ENCODE data around the gene PIP4K2A.

PIP4K2A gene

GRCh38 chr10:22593636-22594198 lies 120.7 kb downstream of the PIP4K2A start:
- Histone ChIP-seq H3K4me1 (ENCODE audit: control insufficient read depth, insufficient read depth, low read length) (peaks cover under 1% of the 10 kb centered on the region), H3K9ac (ENCODE audit: low read length) (no peak overlapping the region), H3K27me3 (ENCODE audit: control insufficient read depth, insufficient read depth, low read length) (no peaks in the 10 kb centered on the region), H3K4me3 (ENCODE audit: low read length) (no peak overlapping the region), H3K36me3 (ENCODE audit: control insufficient read depth, insufficient read depth, low read length) (no peaks in the 10 kb centered on the region), H3K9me3 (ENCODE audit: control insufficient read depth, low read length) (no peaks in the 10 kb centered on the region)

- Histone ChIP-seq H3K9ac (ENCODE audit: low read length) (no peak overlapping the region), H3K27me3 (ENCODE audit: control insufficient read depth, insufficient read depth, low read length) (no peaks in the 10 kb centered on the region), H3K9me3 (ENCODE audit: control insufficient read depth, low read length) (no peaks in the 10 kb centered on the region), H3K36me3 (ENCODE audit: control insufficient read depth, insufficient read depth, low read length) (no peaks in the 10 kb centered on the region), H3K4me3 (ENCODE audit: low read length) (no peak overlapping the region), H3K4me1 (ENCODE audit: control insufficient read depth, insufficient read depth, low read length) (no peaks in the 10 kb centered on the region)
Measured at GRCh38 chr10:22593026-22593425, 121.4 kb downstream of the PIP4K2A start.

GRCh38 chr10:22589851-22590514 lies 124.4 kb downstream of the PIP4K2A start:
- H3K9ac ChIP-seq (ENCODE audit: low read length), result no peak overlapping the region
- no peaks in the 10 kb centered on the region for H3K9me3 ChIP-seq (ENCODE audit: control insufficient read depth, low read length)
- no peaks in the 10 kb centered on the region for H3K4me1 ChIP-seq (ENCODE audit: control insufficient read depth, insufficient read depth, low read length)
- H3K36me3 ChIP-seq (ENCODE audit: control insufficient read depth, insufficient read depth, low read length), result no peaks in the 10 kb centered on the region
- H3K4me3 ChIP-seq (ENCODE audit: low read length), result no peak overlapping the region
- H3K27me3 ChIP-seq (ENCODE audit: control insufficient read depth, insufficient read depth, low read length), result no peaks in the 10 kb centered on the region

- Histone ChIP-seq H3K9me3 (ENCODE audit: control insufficient read depth, low read length) (no peaks in the 10 kb centered on the region), H3K27me3 (ENCODE audit: control insufficient read depth, insufficient read depth, low read length) (no peaks in the 10 kb centered on the region), H3K36me3 (ENCODE audit: control insufficient read depth, insufficient read depth, low read length) (no peaks in the 10 kb centered on the region), H3K9ac (ENCODE audit: low read length) (no peak overlapping the region), H3K4me1 (ENCODE audit: control insufficient read depth, insufficient read depth, low read length) (no peaks in the 10 kb centered on the region), H3K4me3 (ENCODE audit: low read length) (no peak overlapping the region)
Measured at GRCh38 chr10:22588462-22588861, 125.9 kb downstream of the PIP4K2A start.

GRCh38 chr10:22583683-22584082 lies 130.7 kb downstream of the PIP4K2A start:
- Histone ChIP-seq H3K36me3 (ENCODE audit: control insufficient read depth, insufficient read depth, low read length) (no peaks in the 10 kb centered on the region), H3K4me3 (ENCODE audit: low read length) (no peak overlapping the region), H3K9ac (ENCODE audit: low read length) (no peak overlapping the region), H3K4me1 (ENCODE audit: control insufficient read depth, insufficient read depth, low read length) (no peaks in the 10 kb centered on the region), H3K9me3 (ENCODE audit: control insufficient read depth, low read length) (no peaks in the 10 kb centered on the region), H3K27me3 (ENCODE audit: control insufficient read depth, insufficient read depth, low read length) (no peaks in the 10 kb centered on the region)

GRCh38 chr10:22581461-22581860 lies 132.9 kb downstream of the PIP4K2A start:
- H3K4me3 ChIP-seq (ENCODE audit: low read length), result no peak overlapping the region
- H3K9me3 ChIP-seq (ENCODE audit: control insufficient read depth, low read length), result no peaks in the 10 kb centered on the region
- no peaks in the 10 kb centered on the region for H3K4me1 ChIP-seq (ENCODE audit: control insufficient read depth, insufficient read depth, low read length)
- no peak overlapping the region for H3K9ac ChIP-seq (ENCODE audit: low read length)
- H3K27me3 ChIP-seq (ENCODE audit: control insufficient read depth, insufficient read depth, low read length), result no peaks in the 10 kb centered on the region
- H3K36me3 ChIP-seq (ENCODE audit: control insufficient read depth, insufficient read depth, low read length), result no peaks in the 10 kb centered on the region

GRCh38 chr10:22580711-22581110 lies 133.7 kb downstream of the PIP4K2A start:
- Histone ChIP-seq H3K9me3 (ENCODE audit: control insufficient read depth, low read length) (no peaks in the 10 kb centered on the region), H3K27me3 (ENCODE audit: control insufficient read depth, insufficient read depth, low read length) (no peaks in the 10 kb centered on the region), H3K36me3 (ENCODE audit: control insufficient read depth, insufficient read depth, low read length) (no peaks in the 10 kb centered on the region), H3K4me3 (ENCODE audit: low read length) (no peak overlapping the region), H3K4me1 (ENCODE audit: control insufficient read depth, insufficient read depth, low read length) (no peaks in the 10 kb centered on the region), H3K9ac (ENCODE audit: low read length) (no peak overlapping the region)

- H3K9ac ChIP-seq (ENCODE audit: low read length), result no peak overlapping the region
- no peaks in the 10 kb centered on the region for H3K27me3 ChIP-seq (ENCODE audit: control insufficient read depth, insufficient read depth, low read length)
- H3K4me3 ChIP-seq (ENCODE audit: low read length), result no peak overlapping the region
- H3K9me3 ChIP-seq (ENCODE audit: control insufficient read depth, low read length), result no peaks in the 10 kb centered on the region
- no peaks in the 10 kb centered on the region for H3K4me1 ChIP-seq (ENCODE audit: control insufficient read depth, insufficient read depth, low read length)
- H3K36me3 ChIP-seq (ENCODE audit: control insufficient read depth, insufficient read depth, low read length), result no peaks in the 10 kb centered on the region
Measured at GRCh38 chr10:22579826-22580225, 134.6 kb downstream of the PIP4K2A start.

- H3K27me3 ChIP-seq (ENCODE audit: control insufficient read depth, insufficient read depth, low read length), result no peaks in the 10 kb centered on the region
- H3K9ac ChIP-seq (ENCODE audit: low read length), result no peak overlapping the region
- no peak overlapping the region for H3K4me3 ChIP-seq (ENCODE audit: low read length)
- H3K9me3 ChIP-seq (ENCODE audit: control insufficient read depth, low read length), result no peaks in the 10 kb centered on the region
- no peaks in the 10 kb centered on the region for H3K36me3 ChIP-seq (ENCODE audit: control insufficient read depth, insufficient read depth, low read length)
- H3K4me1 ChIP-seq (ENCODE audit: control insufficient read depth, insufficient read depth, low read length), result no peaks in the 10 kb centered on the region
Measured at GRCh38 chr10:22573820-22574569, 140.4 kb downstream of the PIP4K2A start.

- Histone ChIP-seq H3K4me1 (ENCODE audit: control insufficient read depth, insufficient read depth, low read length) (no peaks in the 10 kb centered on the region), H3K36me3 (ENCODE audit: control insufficient read depth, insufficient read depth, low read length) (no peaks in the 10 kb centered on the region), H3K9ac (ENCODE audit: low read length) (no peak overlapping the region), H3K27me3 (ENCODE audit: control insufficient read depth, insufficient read depth, low read length) (no peaks in the 10 kb centered on the region), H3K4me3 (ENCODE audit: low read length) (no peak overlapping the region), H3K9me3 (ENCODE audit: control insufficient read depth, low read length) (no peaks in the 10 kb centered on the region)
Measured at GRCh38 chr10:22570733-22571430, 143.5 kb downstream of the PIP4K2A start.

GRCh38 chr10:22570234-22570633 lies 144.1 kb downstream of the PIP4K2A start:
- Histone ChIP-seq H3K4me1 (ENCODE audit: control insufficient read depth, insufficient read depth, low read length) (no peaks in the 10 kb centered on the region), H3K36me3 (ENCODE audit: control insufficient read depth, insufficient read depth, low read length) (no peaks in the 10 kb centered on the region), H3K4me3 (ENCODE audit: low read length) (no peak overlapping the region), H3K27me3 (ENCODE audit: control insufficient read depth, insufficient read depth, low read length) (no peaks in the 10 kb centered on the region), H3K9ac (ENCODE audit: low read length) (no peak overlapping the region), H3K9me3 (ENCODE audit: control insufficient read depth, low read length) (no peaks in the 10 kb centered on the region)

- Histone ChIP-seq H3K9ac (ENCODE audit: low read length) (no peak overlapping the region), H3K4me1 (ENCODE audit: control insufficient read depth, insufficient read depth, low read length) (no peaks in the 10 kb centered on the region), H3K9me3 (ENCODE audit: control insufficient read depth, low read length) (no peaks in the 10 kb centered on the region), H3K27me3 (ENCODE audit: control insufficient read depth, insufficient read depth, low read length) (no peaks in the 10 kb centered on the region), H3K36me3 (ENCODE audit: control insufficient read depth, insufficient read depth, low read length) (no peaks in the 10 kb centered on the region), H3K4me3 (ENCODE audit: low read length) (no peak overlapping the region)
Measured at GRCh38 chr10:22568928-22569327, 145.4 kb downstream of the PIP4K2A start.

All from mucosa of stomach (tissue), 1 donor.